Ammon's horn (tissue), 1 donor: ENCODE results near the gene NOXA1.

ENCODE experiments used
- DNase-seq: peaks from one replicate; pipeline ENCODE4 v3.0.0-alpha.2; 2016; ENCODE audit warnings: low spot score

NOXA1 gene

GRCh38 chr9:137427454-137428310 lies 4.5 kb downstream of the NOXA1 start:
- DNase-seq: no peak

- DNase-seq: no peak
These were observed 5.1 kb downstream of the NOXA1 start for GRCh38 chr9:137428311-137428630.

GRCh38 chr9:137428841-137429545 lies 5.8 kb downstream of the NOXA1 start:
- no peak for DNase-seq

- DNase-seq: no peak
These were observed 6.3 kb downstream of the NOXA1 start for GRCh38 chr9:137429546-137429890.

GRCh38 chr9:137429974-137430722 lies 7.0 kb downstream of the NOXA1 start:
- DNase-seq: no peak

- DNase-seq: no peak
These were observed 7.7 kb downstream of the NOXA1 start for GRCh38 chr9:137430723-137431415.

- DNase-seq: no peak
These were observed 8.3 kb downstream of the NOXA1 start for GRCh38 chr9:137431416-137431931.

- no peak for DNase-seq
These were observed 9.6 kb downstream of the NOXA1 start for GRCh38 chr9:137432687-137433348.

- DNase-seq: no peak
These were observed 10.2 kb downstream of the NOXA1 start for GRCh38 chr9:137433349-137433915.

- DNase-seq: no peak
These were observed 10.8 kb downstream of the NOXA1 start for GRCh38 chr9:137433916-137434431.

GRCh38 chr9:137434498-137435380 lies 11.5 kb downstream of the NOXA1 start:
- no peak for DNase-seq

GRCh38 chr9:137435381-137435891 lies 12.2 kb downstream of the NOXA1 start:
- DNase-seq: no peak

- DNase-seq: no peak
These were observed 13.0 kb downstream of the NOXA1 start for GRCh38 chr9:137435980-137436760.

GRCh38 chr9:137436761-137437600 lies 13.8 kb downstream of the NOXA1 start:
- DNase-seq: no peak

GRCh38 chr9:137437691-137438590 lies 14.7 kb downstream of the NOXA1 start:
- DNase-seq: no peak

GRCh38 chr9:137438591-137439157 lies 15.5 kb downstream of the NOXA1 start:
- no peak for DNase-seq
